Loucy (cell line): Measurements from ENCODE around the gene PLEKHB2.
"Not testable (repeated sequence)": the region's sequence is repeated elsewhere in the genome, so short reads cannot be mapped to it uniquely, and the experiment has no call there.

Experiments
- EZH2phosphoT487 ChIP-seq: fragments of 200-600 bp; IDR thresholded peaks from 2 replicates; pipeline ENCODE4 v1.6.1; 2018; ENCODE audit warnings: antibody characterized with exemption, mild to moderate bottlenecking, moderate library complexity, borderline replicate concordance
- TF ChIP-seq, protein P1 (sequence below): fragments of 200-600 bp; sonication (generic); conservative IDR thresholded peaks from 2 replicates; pipeline ENCODE4 v1.5.1; 2014; ENCODE audit warnings: mild to moderate bottlenecking, antibody characterized with exemption, low read length

DNA sequence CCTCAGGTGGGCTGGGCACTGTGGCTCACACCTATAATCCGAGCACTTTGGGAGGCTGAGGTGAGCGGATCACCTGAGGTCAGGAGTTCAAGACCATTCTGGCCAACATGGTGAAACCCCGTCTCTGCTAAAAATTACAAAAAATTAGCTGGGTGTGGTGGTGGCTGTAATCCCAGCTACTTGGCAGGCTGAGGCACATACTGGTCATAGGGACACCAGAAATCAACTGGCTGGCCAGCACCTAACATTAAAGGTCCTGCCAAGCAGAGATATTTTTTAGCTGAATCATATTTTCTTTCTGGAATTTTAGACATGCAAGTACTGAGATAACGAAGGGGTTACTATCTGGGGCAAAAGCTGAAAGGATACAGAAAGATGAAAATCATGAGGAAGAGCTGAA is 76.3 kb downstream of the PLEKHB2 start:
- TF ChIP-seq, protein P1, sequence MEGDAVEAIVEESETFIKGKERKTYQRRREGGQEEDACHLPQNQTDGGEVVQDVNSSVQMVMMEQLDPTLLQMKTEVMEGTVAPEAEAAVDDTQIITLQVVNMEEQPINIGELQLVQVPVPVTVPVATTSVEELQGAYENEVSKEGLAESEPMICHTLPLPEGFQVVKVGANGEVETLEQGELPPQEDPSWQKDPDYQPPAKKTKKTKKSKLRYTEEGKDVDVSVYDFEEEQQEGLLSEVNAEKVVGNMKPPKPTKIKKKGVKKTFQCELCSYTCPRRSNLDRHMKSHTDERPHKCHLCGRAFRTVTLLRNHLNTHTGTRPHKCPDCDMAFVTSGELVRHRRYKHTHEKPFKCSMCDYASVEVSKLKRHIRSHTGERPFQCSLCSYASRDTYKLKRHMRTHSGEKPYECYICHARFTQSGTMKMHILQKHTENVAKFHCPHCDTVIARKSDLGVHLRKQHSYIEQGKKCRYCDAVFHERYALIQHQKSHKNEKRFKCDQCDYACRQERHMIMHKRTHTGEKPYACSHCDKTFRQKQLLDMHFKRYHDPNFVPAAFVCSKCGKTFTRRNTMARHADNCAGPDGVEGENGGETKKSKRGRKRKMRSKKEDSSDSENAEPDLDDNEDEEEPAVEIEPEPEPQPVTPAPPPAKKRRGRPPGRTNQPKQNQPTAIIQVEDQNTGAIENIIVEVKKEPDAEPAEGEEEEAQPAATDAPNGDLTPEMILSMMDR = not testable (repeated sequence)
- TF ChIP-seq EZH2phosphoT487 = not testable (repeated sequence)
